ENCODE data around the gene FOXN3.

The FOXN3 gene

GRCh38 chr14:89392181-89392580 lies 24.9 kb downstream of the FOXN3 start:
- H3K4me3 ChIP-seq (ENCODE audit: low read depth, low read length) = no peak overlapping the region
- no peak for DNase-seq (ENCODE audit: low read depth)
- no peak for TF ChIP-seq CTCF (IDR thresholded peaks at IDR 0.05; ENCODE audit: low read depth, low read length)
- TF ChIP-seq MAX (IDR thresholded peaks at IDR 0.05; ENCODE audit: low read depth, low read length) = no peak
- TF ChIP-seq POLR2A (IDR thresholded peaks at IDR 0.05; ENCODE audit: extremely low read depth, insufficient read length) = no peak
- no peak for TF ChIP-seq MYC (IDR thresholded peaks at IDR 0.05; ENCODE audit: low read depth, low read length)

- TF ChIP-seq MAX (IDR thresholded peaks at IDR 0.05; ENCODE audit: low read depth, low read length) (no peak), CTCF (IDR thresholded peaks at IDR 0.05; ENCODE audit: low read depth, low read length) (no peak), MYC (IDR thresholded peaks at IDR 0.05; ENCODE audit: low read depth, low read length) (no peak), POLR2A (IDR thresholded peaks at IDR 0.05; ENCODE audit: extremely low read depth, insufficient read length) (no peak)
- H3K4me3 ChIP-seq (ENCODE audit: low read depth, low read length) = no peak overlapping the region
- DNase-seq (ENCODE audit: low read depth) = no peak
These were observed 25.5 kb downstream of the FOXN3 start for GRCh38 chr14:89391556-89391955.

GRCh38 chr14:89391123-89391522 lies 25.9 kb downstream of the FOXN3 start:
- no peak for DNase-seq (ENCODE audit: low read depth)
- no peak overlapping the region for H3K4me3 ChIP-seq (ENCODE audit: low read depth, low read length)
- TF ChIP-seq MAX (IDR thresholded peaks at IDR 0.05; ENCODE audit: low read depth, low read length) (no peak), POLR2A (IDR thresholded peaks at IDR 0.05; ENCODE audit: extremely low read depth, insufficient read length) (no peak), CTCF (IDR thresholded peaks at IDR 0.05; ENCODE audit: low read depth, low read length) (no peak), MYC (IDR thresholded peaks at IDR 0.05; ENCODE audit: low read depth, low read length) (no peak)

- TF ChIP-seq MAX (IDR thresholded peaks at IDR 0.05; ENCODE audit: low read depth, low read length) (no peak), MYC (IDR thresholded peaks at IDR 0.05; ENCODE audit: low read depth, low read length) (no peak), POLR2A (IDR thresholded peaks at IDR 0.05; ENCODE audit: extremely low read depth, insufficient read length) (no peak), CTCF (IDR thresholded peaks at IDR 0.05; ENCODE audit: low read depth, low read length) (no peak)
- H3K4me3 ChIP-seq (ENCODE audit: low read depth, low read length) = no peak overlapping the region
- DNase-seq (ENCODE audit: low read depth) = no peak
These were observed 28.2 kb downstream of the FOXN3 start for GRCh38 chr14:89388853-89389252.

GRCh38 chr14:89387922-89388685 lies 28.9 kb downstream of the FOXN3 start:
- TF ChIP-seq CTCF (IDR thresholded peaks at IDR 0.05; ENCODE audit: low read depth, low read length) (no peak), MAX (IDR thresholded peaks at IDR 0.05; ENCODE audit: low read depth, low read length) (no peak), MYC (IDR thresholded peaks at IDR 0.05; ENCODE audit: low read depth, low read length) (no peak), POLR2A (IDR thresholded peaks at IDR 0.05; ENCODE audit: extremely low read depth, insufficient read length) (no peak)
- H3K4me3 ChIP-seq (ENCODE audit: low read depth, low read length) = no peak overlapping the region
- DNase-seq (ENCODE audit: low read depth) = no peak
